Tongue (tissue), 2 donors: ENCODE results near the gene PEX5L. TPM values are rescaled to one million over a fixed set of nuclear protein-coding genes. Genes with fewer than 3 reads are reported as not detected.

ENCODE experiments used
- DNase-seq: peaks from one replicate; pipeline ENCODE4 v3.0.0-alpha.2; 2015
- total RNA-seq: library from RNA; depleted of rRNA; stranded (reverse); fragments of >200 nt; gene quantifications from one replicate; pipeline ENCODE4 v1.2.3, GENCODE V29; 2014

Gene PEX5L
- total RNA-seq, 1 donor from 2014 or later, result 0.21 TPM

GRCh38 chr3:179955286-179955685 is 81.5 kb downstream of the PEX5L start:
- DNase-seq, result no peak

GRCh38 chr3:179953993-179954870 is 82.5 kb downstream of the PEX5L start:
- no peak for DNase-seq

- DNase-seq, result no peak
These were observed 85.9 kb downstream of the PEX5L start for GRCh38 chr3:179950840-179951239.

GRCh38 chr3:179949869-179950268 is 86.9 kb downstream of the PEX5L start:
- DNase-seq, result no peak

- DNase-seq, result peak; percentile 56
These were observed 87.3 kb downstream of the PEX5L start for GRCh38 chr3:179949412-179949811.

- no peak for DNase-seq
These were observed 88.0 kb downstream of the PEX5L start for GRCh38 chr3:179948740-179949139.

- no peak for DNase-seq
These were observed 91.2 kb downstream of the PEX5L start for GRCh38 chr3:179945569-179945968.

- DNase-seq, result no peak
These were observed 93.4 kb downstream of the PEX5L start for GRCh38 chr3:179943117-179943880.

- DNase-seq, result no peak
These were observed 94.1 kb downstream of the PEX5L start for GRCh38 chr3:179942553-179943075.

- DNase-seq, result no peak
These were observed 101.0 kb downstream of the PEX5L start for GRCh38 chr3:179935710-179936109.

GRCh38 chr3:179933914-179934313 is 102.8 kb downstream of the PEX5L start:
- DNase-seq, result no peak

GRCh38 chr3:179933080-179933479 is 103.7 kb downstream of the PEX5L start:
- DNase-seq, result no peak

GRCh38 chr3:179932674-179933073 is 104.1 kb downstream of the PEX5L start:
- no peak for DNase-seq

GRCh38 chr3:179929091-179929529 is 107.6 kb downstream of the PEX5L start:
- DNase-seq, result peak; percentile 77

GRCh38 chr3:179927191-179927590 is 109.5 kb downstream of the PEX5L start:
- no peak for DNase-seq

- DNase-seq, result no peak
These were observed 114.8 kb downstream of the PEX5L start for GRCh38 chr3:179921951-179922350.

GRCh38 chr3:179921500-179921899 is 115.2 kb downstream of the PEX5L start:
- DNase-seq, result no peak

- DNase-seq, result no peak
These were observed 128.8 kb downstream of the PEX5L start for GRCh38 chr3:179907784-179908482.

GRCh38 chr3:179902061-179902460 is 134.7 kb downstream of the PEX5L start:
- no peak for DNase-seq

GRCh38 chr3:179898024-179898423 is 138.7 kb downstream of the PEX5L start:
- DNase-seq, result no peak

- DNase-seq, result no peak
These were observed 139.5 kb downstream of the PEX5L start for GRCh38 chr3:179897231-179897630.

GRCh38 chr3:179896507-179896906 is 140.2 kb downstream of the PEX5L start:
- no peak for DNase-seq
